ENCODE data around the gene AGK.

DNA sequence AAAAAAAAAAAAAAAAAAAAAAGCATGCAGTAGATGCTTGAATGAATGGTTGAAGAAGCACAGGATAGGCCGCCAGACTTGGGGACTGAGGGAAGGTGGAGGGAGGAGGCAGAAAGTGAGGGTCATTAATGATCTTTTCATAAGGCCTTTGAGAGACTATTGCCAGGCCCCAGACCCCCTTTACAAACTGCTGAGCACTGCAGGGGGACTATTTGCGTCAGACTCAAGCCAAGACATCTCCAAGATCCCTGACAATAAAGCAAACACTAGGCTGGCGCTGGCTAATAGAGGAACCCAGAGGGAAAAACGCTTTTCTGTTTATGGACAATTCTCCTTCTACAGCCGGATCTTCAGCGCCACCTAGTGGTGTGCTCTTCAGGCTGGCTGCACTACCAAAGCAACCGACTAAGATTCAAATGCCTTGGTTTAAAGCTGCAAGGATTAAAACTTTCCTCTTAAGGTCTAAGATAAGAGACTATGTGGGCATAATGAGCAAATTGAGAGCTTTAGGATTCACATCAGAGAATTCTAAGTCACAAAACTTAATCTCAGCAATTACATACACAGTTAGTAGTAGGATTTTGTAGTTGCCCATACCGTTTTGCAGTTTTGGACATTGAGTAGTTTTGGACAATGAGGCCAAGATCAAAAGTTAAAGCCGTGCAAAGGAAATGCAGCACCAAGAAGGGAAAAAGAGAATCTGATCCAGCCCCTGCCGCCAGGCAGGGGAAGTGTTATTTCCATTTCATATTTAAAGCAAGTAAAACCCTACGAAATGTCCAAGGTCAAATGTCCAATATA lies 17.9 kb upstream of the AGK start:
- TF ChIP-seq ZNF274 (IDR thresholded peaks at IDR 0.05; ENCODE audit: low read depth, low read length) (no peak), YY1 (IDR thresholded peaks at IDR 0.05; ENCODE audit: insufficient read depth, insufficient read length) (no peak), SUZ12 (IDR thresholded peaks at IDR 0.05; ENCODE audit: extremely low read depth, insufficient read depth, insufficient read length) (no peak)
